ENCODE results near the gene COLEC11. TPM values are rescaled to one million over a fixed set of nuclear protein-coding genes. Genes with fewer than 3 reads are reported as not detected.
"Not testable (repeated sequence)": the region's sequence is repeated elsewhere in the genome, so short reads cannot be mapped to it uniquely, and the experiment has no call there.

COLEC11 gene
- total and polyA plus RNA-seq, 9 donors = 0.14 to 1.3 (median 0.42) TPM; not detected in 1

- no peak for DNase-seq
- Histone ChIP-seq H3K27ac (ENCODE audit: low read length) (no peak overlapping the region), H3K36me3 (ENCODE audit: control insufficient read depth, insufficient read depth, low read length) (peaks cover 5% of the 10 kb centered on the region), H3K4me1 (ENCODE audit: control insufficient read depth, insufficient read depth, low read length) (no peaks in the 10 kb centered on the region), H3K4me3 (ENCODE audit: low read length) (no peak overlapping the region), H3K9me3 (replicated peaks; ENCODE audit: control insufficient read depth, low read depth, low read length) (no peaks in the 10 kb centered on the region), H3K27me3 (ENCODE audit: control insufficient read depth, insufficient read depth, low read length) (no peaks in the 10 kb centered on the region)
- WGBS (ENCODE audit: insufficient coverage) = 94% methylated on average over 8 of the region's 9 CpGs
Observed at GRCh38 chr2:3566806-3567205, 28.1 kb upstream of the COLEC11 start.

DNA sequence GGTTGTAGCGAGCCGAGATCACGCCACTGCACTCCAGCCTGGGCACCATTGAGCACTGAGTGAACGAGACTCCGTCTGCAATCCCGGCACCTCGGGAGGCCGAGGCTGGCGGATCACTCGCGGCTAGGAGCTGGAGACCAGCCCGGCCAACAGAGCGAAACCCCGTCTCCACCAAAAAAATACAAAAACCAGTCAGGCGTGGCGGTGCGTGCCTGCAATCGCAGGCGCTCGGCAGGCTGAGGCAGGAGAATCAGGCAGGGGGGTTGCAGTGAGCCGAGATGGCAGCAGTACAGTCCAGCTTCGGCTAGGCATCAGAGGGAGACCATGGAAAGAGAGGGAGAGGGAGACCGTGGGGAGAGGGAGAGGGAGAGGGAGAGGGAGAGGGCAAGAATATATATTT, 25.3 kb upstream of the COLEC11 start:
- not testable (repeated sequence) for H3K4me3 ChIP-seq (ENCODE audit: low read length); DNase-seq; H3K27me3 ChIP-seq (ENCODE audit: control insufficient read depth, insufficient read depth, low read length); H3K27ac ChIP-seq (ENCODE audit: low read length); H3K4me1 ChIP-seq (ENCODE audit: control insufficient read depth, insufficient read depth, low read length); H3K9me3 ChIP-seq (replicated peaks; ENCODE audit: control insufficient read depth, low read depth, low read length); H3K36me3 ChIP-seq (ENCODE audit: control insufficient read depth, insufficient read depth, low read length)
- WGBS (ENCODE audit: insufficient coverage) = no CpG with 5 or more reads among the region's 23 CpGs

DNA sequence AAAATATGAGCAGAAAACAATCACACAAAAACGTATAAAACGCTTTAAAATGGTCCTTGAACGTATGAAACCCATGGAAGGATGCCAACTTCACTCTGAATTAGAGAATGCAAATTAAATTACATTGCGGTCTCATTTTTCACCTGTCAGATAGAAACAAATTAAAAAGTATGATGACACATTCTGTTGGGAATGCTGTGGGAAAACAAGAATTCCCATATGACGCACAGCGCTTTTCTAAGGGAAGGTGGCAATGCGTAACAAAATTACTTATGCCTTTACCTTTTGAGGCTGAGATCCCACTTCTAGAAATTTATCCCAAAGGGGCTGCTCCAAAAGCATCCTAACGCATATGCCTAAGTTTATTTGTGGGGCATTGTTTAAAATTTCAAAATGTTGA, 23.6 kb upstream of the COLEC11 start:
- Histone ChIP-seq H3K4me3 (ENCODE audit: low read length) (no peak overlapping the region), H3K36me3 (ENCODE audit: control insufficient read depth, insufficient read depth, low read length) (no peaks in the 10 kb centered on the region), H3K27me3 (ENCODE audit: control insufficient read depth, insufficient read depth, low read length) (no peaks in the 10 kb centered on the region), H3K9me3 (replicated peaks; ENCODE audit: control insufficient read depth, low read depth, low read length) (no peaks in the 10 kb centered on the region), H3K27ac (ENCODE audit: low read length) (no peak overlapping the region), H3K4me1 (ENCODE audit: control insufficient read depth, insufficient read depth, low read length) (peaks cover 9% of the 10 kb centered on the region)
- DNase-seq = no peak
- 89% methylated on average over 3 of the region's 8 CpGs for WGBS (ENCODE audit: insufficient coverage)

DNA sequence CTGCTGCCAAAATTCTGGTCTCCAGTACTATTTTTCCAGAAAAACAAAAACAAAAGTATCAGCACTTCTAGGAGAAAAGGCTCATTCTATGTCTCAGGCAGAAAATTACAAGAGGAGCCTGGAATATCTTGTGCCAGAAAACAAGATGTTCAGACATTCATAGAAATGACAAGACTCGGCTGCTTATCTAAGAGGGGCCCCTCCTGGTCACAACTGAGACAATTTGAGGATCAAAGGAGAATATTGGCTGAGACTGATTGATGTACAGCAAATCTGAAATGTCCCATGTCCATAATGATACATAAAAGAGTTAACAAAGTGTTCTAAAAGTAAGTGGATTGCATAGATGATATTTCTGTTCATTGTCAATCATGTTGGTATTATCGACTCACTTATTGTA, 22.3 kb upstream of the COLEC11 start:
- peaks cover 14% of the 10 kb centered on the region for H3K4me1 ChIP-seq (ENCODE audit: control insufficient read depth, insufficient read depth, low read length)
- WGBS (ENCODE audit: insufficient coverage) = 100% methylated on average over 1 of the region's 2 CpGs
- H3K27ac ChIP-seq (ENCODE audit: low read length) = no peak overlapping the region
- no peaks in the 10 kb centered on the region for H3K27me3 ChIP-seq (ENCODE audit: control insufficient read depth, insufficient read depth, low read length)
- H3K36me3 ChIP-seq (ENCODE audit: control insufficient read depth, insufficient read depth, low read length) = peaks cover 8% of the 10 kb centered on the region
- no peak overlapping the region for H3K4me3 ChIP-seq (ENCODE audit: low read length)
- H3K9me3 ChIP-seq (replicated peaks; ENCODE audit: control insufficient read depth, low read depth, low read length) = no peaks in the 10 kb centered on the region
- no peak for DNase-seq

DNA sequence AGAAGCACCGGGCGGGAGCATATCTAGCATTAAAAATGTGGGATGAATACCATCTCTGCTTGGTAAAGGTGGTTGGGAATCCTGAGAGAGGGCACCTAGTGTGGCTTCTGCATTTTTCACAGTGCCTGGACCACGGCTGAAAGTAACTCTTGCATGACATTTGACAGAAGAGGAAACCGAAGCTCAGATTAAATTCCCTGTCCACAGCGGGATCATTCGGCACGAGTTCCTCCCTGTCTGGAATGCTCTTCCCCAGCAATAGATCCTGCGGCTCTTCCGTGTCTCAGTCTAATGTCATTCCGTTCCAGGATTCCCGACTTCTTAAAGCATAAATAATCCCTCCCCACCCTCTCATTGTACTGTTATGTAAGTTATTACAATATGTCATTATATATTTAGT, 20.8 kb upstream of the COLEC11 start:
- Histone ChIP-seq H3K27ac (ENCODE audit: low read length) (no peak overlapping the region), H3K4me1 (ENCODE audit: control insufficient read depth, insufficient read depth, low read length) (peaks cover 14% of the 10 kb centered on the region), H3K36me3 (ENCODE audit: control insufficient read depth, insufficient read depth, low read length) (peaks cover 20% of the 10 kb centered on the region), H3K9me3 (replicated peaks; ENCODE audit: control insufficient read depth, low read depth, low read length) (no peaks in the 10 kb centered on the region), H3K4me3 (ENCODE audit: low read length) (no peak overlapping the region), H3K27me3 (ENCODE audit: control insufficient read depth, insufficient read depth, low read length) (no peaks in the 10 kb centered on the region)
- peak; percentile 7 for DNase-seq
- 100% methylated on average over 1 of the region's 11 CpGs for WGBS (ENCODE audit: insufficient coverage)

DNA sequence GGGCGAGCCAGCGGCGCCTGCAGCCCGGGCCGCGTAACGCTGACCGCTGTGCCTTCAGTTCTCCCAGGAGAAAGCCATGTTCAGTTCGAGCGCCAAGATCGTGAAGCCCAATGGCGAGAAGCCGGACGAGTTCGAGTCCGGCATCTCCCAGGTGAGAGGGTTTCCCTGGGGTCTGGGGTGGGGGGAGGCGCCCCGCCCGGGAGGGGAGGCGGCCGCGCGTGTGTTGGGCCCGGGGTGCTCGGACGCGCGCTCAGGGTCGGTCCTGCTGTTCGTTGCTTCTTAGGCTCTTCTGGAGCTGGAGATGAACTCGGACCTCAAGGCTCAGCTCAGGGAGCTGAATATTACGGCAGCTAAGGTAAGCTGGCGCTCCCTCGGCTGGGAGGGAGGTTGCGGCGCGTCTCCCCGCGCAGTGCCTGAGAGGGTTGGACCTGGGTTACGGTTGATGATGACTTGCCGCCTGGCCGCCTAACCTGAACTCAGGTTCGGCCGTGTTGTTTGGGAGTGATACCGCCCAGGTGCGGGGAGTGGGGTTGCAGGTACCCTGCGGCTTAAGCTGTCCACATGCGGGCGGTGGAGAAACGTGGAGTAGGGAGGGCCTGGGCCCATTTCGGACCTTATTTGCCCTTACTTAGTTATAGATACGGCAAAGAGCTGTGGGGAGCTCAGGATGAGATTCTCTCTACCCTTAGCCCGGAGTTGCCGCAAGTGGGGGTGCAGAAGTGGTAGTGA, 19.2 kb upstream of the COLEC11 start:
- peak overlapping the region; percentile 74 for H3K4me3 ChIP-seq (ENCODE audit: low read length)
- H3K36me3 ChIP-seq (ENCODE audit: control insufficient read depth, insufficient read depth, low read length) = peaks cover 32% of the 10 kb centered on the region
- peaks cover 14% of the 10 kb centered on the region for H3K4me1 ChIP-seq (ENCODE audit: control insufficient read depth, insufficient read depth, low read length)
- under 1% methylated on average over 46 of the region's 54 CpGs for WGBS (ENCODE audit: insufficient coverage)
- peak overlapping the region; percentile 80 for H3K27ac ChIP-seq (ENCODE audit: low read length)
- H3K9me3 ChIP-seq (replicated peaks; ENCODE audit: control insufficient read depth, low read depth, low read length) = no peaks in the 10 kb centered on the region
- H3K27me3 ChIP-seq (ENCODE audit: control insufficient read depth, insufficient read depth, low read length) = no peaks in the 10 kb centered on the region
- peak; percentile 15 for DNase-seq

DNA sequence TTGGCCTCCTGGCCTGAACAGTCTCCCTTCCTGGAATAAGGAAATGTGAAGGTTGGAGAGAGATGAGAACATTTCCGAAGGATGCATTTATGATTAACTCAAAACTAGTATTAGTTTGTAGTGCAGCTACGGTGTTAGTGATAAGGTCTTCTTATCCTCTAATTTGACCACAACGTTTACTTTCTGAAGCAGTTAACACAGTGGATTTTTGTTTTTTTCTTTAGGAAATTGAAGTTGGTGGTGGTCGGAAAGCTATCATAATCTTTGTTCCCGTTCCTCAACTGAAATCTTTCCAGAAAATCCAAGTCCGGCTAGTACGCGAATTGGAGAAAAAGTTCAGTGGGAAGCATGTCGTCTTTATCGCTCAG, 18.7 kb upstream of the COLEC11 start:
- Histone ChIP-seq H3K4me3 (ENCODE audit: low read length) (peak overlapping the region; percentile 74), H3K36me3 (ENCODE audit: control insufficient read depth, insufficient read depth, low read length) (peaks cover 36% of the 10 kb centered on the region)

DNA sequence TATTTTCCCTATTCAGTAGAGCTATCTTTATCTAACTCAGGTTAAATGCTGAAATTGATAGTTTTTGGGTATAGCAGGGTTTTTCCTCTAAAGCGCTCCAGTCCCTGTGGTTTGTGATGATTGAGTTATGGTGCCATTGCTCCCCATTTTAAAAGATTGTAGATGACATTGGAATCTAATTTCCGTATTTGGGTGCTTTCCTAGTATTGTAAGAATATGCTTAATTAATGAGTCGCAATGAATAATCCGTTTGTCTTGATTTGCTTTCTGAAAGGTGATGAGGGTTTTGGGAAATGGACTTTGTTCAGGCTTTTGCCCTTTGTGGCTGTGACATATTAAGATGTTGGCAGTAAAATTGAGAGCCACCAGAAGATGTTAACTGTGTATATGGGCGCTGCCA, 15.9 kb upstream of the COLEC11 start:
- no peaks in the 10 kb centered on the region for H3K27me3 ChIP-seq (ENCODE audit: control insufficient read depth, insufficient read depth, low read length)
- H3K9me3 ChIP-seq (replicated peaks; ENCODE audit: control insufficient read depth, low read depth, low read length) = no peaks in the 10 kb centered on the region
- WGBS (ENCODE audit: insufficient coverage) = 85% methylated on average over 4 of the region's 5 CpGs
- no peak for DNase-seq
- H3K36me3 ChIP-seq (ENCODE audit: control insufficient read depth, insufficient read depth, low read length) = peaks cover 48% of the 10 kb centered on the region
- H3K27ac ChIP-seq (ENCODE audit: low read length) = no peak overlapping the region
- no peak overlapping the region for H3K4me3 ChIP-seq (ENCODE audit: low read length)
- peaks cover 14% of the 10 kb centered on the region for H3K4me1 ChIP-seq (ENCODE audit: control insufficient read depth, insufficient read depth, low read length)

More for the DNA sequence above, 18.7 kb upstream of the COLEC11 start:
- not testable (repeated sequence) for DNase-seq; H3K9me3 ChIP-seq (replicated peaks; ENCODE audit: control insufficient read depth, low read depth, low read length); H3K27me3 ChIP-seq (ENCODE audit: control insufficient read depth, insufficient read depth, low read length)
- Histone ChIP-seq H3K27ac (ENCODE audit: low read length) (peak overlapping the region; percentile 80), H3K4me1 (ENCODE audit: control insufficient read depth, insufficient read depth, low read length) (peaks cover 14% of the 10 kb centered on the region)
- 81% methylated on average over 5 of the region's 10 CpGs for WGBS (ENCODE audit: insufficient coverage)

DNA sequence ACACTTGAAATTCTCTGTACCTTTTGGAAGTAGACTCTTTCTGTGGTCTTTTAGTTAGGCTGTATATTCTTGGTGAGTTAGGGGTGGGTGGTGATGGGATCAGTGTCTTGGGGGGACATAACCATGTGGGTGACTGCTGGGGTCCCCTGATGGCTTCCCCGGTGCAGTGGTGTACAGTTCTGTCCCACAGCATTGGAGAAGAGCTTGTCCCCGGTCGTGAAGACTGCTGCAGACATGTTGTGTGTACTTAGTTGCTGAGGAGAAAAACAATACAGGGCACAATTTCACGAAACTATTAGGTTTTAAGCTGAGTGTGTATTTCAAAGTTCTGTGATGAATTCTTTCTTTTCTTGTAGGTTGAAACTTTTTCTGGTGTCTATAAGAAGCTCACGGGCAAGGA, 14.5 kb upstream of the COLEC11 start:
- DNase-seq = no peak
- peaks cover 57% of the 10 kb centered on the region for H3K36me3 ChIP-seq (ENCODE audit: control insufficient read depth, insufficient read depth, low read length)
- H3K9me3 ChIP-seq (replicated peaks; ENCODE audit: control insufficient read depth, low read depth, low read length) = no peaks in the 10 kb centered on the region
- WGBS (ENCODE audit: insufficient coverage) = 73% methylated on average over 1 of the region's 5 CpGs
- H3K27me3 ChIP-seq (ENCODE audit: control insufficient read depth, insufficient read depth, low read length) = no peaks in the 10 kb centered on the region
- H3K27ac ChIP-seq (ENCODE audit: low read length) = no peak overlapping the region
- H3K4me3 ChIP-seq (ENCODE audit: low read length) = no peak overlapping the region
- peaks cover 15% of the 10 kb centered on the region for H3K4me1 ChIP-seq (ENCODE audit: control insufficient read depth, insufficient read depth, low read length)

- WGBS (ENCODE audit: insufficient coverage) = 80% methylated on average over 5 of the region's 13 CpGs
- no peaks in the 10 kb centered on the region for H3K9me3 ChIP-seq (replicated peaks; ENCODE audit: control insufficient read depth, low read depth, low read length)
- no peak overlapping the region for H3K4me3 ChIP-seq (ENCODE audit: low read length)
- peaks cover 16% of the 10 kb centered on the region for H3K4me1 ChIP-seq (ENCODE audit: control insufficient read depth, insufficient read depth, low read length)
- no peak overlapping the region for H3K27ac ChIP-seq (ENCODE audit: low read length)
- peaks cover 58% of the 10 kb centered on the region for H3K36me3 ChIP-seq (ENCODE audit: control insufficient read depth, insufficient read depth, low read length)
- DNase-seq = no peak
- no peaks in the 10 kb centered on the region for H3K27me3 ChIP-seq (ENCODE audit: control insufficient read depth, insufficient read depth, low read length)
Observed at GRCh38 chr2:3581367-3582262, 13.3 kb upstream of the COLEC11 start.
